Activated T-cell treated with anti-CD3 and anti-CD28 coated beads for 24 hours (primary cell): ENCODE measurements around the gene ANO6.

ENCODE experiments used
- DNase-seq: peaks from one replicate; pipeline ENCODE4 v3.0.0-alpha.2; 2020; ENCODE audit warnings: low read depth

ANO6 gene

GRCh38 chr12:45406988-45407850 lies 191.3 kb downstream of the ANO6 start:
- DNase-seq = no peak

GRCh38 chr12:45407981-45408728 lies 192.3 kb downstream of the ANO6 start:
- DNase-seq = no peak

- DNase-seq = no peak
Measured at GRCh38 chr12:45408729-45409114, 192.8 kb downstream of the ANO6 start.

GRCh38 chr12:45409966-45410365 lies 194.1 kb downstream of the ANO6 start:
- no peak for DNase-seq

- no peak for DNase-seq
Measured at GRCh38 chr12:45411626-45412025, 195.7 kb downstream of the ANO6 start.

- DNase-seq = peak; percentile 15
Measured at GRCh38 chr12:45415393-45415817, 199.5 kb downstream of the ANO6 start.

- DNase-seq = no peak
Measured at GRCh38 chr12:45416126-45416525, 200.2 kb downstream of the ANO6 start.

GRCh38 chr12:45418520-45418919 lies 202.6 kb downstream of the ANO6 start:
- DNase-seq = no peak

GRCh38 chr12:45419317-45419814 lies 203.5 kb downstream of the ANO6 start:
- DNase-seq = no peak

- no peak for DNase-seq
Measured at GRCh38 chr12:45421736-45422135, 205.8 kb downstream of the ANO6 start.

- DNase-seq = no peak
Measured at GRCh38 chr12:45423931-45424330, 208.0 kb downstream of the ANO6 start.

- DNase-seq = no peak
Measured at GRCh38 chr12:45425426-45425825, 209.5 kb downstream of the ANO6 start.

- DNase-seq = no peak
Measured at GRCh38 chr12:45426294-45426693, 210.4 kb downstream of the ANO6 start.

- DNase-seq = no peak
Measured at GRCh38 chr12:45427042-45427441, 211.1 kb downstream of the ANO6 start.

GRCh38 chr12:45429831-45430230 lies 213.9 kb downstream of the ANO6 start:
- DNase-seq = no peak

GRCh38 chr12:45431126-45431525 lies 215.2 kb downstream of the ANO6 start:
- no peak for DNase-seq

- DNase-seq = no peak
Measured at GRCh38 chr12:45432710-45433109, 216.8 kb downstream of the ANO6 start.

- DNase-seq = no peak
Measured at GRCh38 chr12:45433441-45433868, 217.6 kb downstream of the ANO6 start.

- DNase-seq = no peak
Measured at GRCh38 chr12:45434094-45434493, 218.2 kb downstream of the ANO6 start.

- no peak for DNase-seq
Measured at GRCh38 chr12:45435945-45436710, 220.2 kb downstream of the ANO6 start.

GRCh38 chr12:45439039-45439438 lies 223.1 kb downstream of the ANO6 start:
- DNase-seq = no peak

- DNase-seq = no peak
Measured at GRCh38 chr12:45446013-45446412, 230.1 kb downstream of the ANO6 start.
